DMS79 (cell line): ENCODE measurements around the gene FAM32A.
A peak's percentile ranks its signal among the peaks of the same experiment; 100 is the strongest.

Source experiments
- DNase-seq: peaks from one replicate; lab custom pipeline; 2025; lab: John Stamatoyannopoulos, UW

The FAM32A gene

GRCh38 chr19:16185123-16185767, at the start of gene FAM32A:
Gene FAM32A (plus strand): TSS chr19:16185410. CDS start chr19:16185443, 33 bp downstream.
- peak; percentile 97 for DNase-seq

- DNase-seq, result no peak
Measured at GRCh38 chr19:16135430-16136127, 49.6 kb upstream of the FAM32A start.

GRCh38 chr19:16136185-16136999, 48.8 kb upstream of the FAM32A start:
- DNase-seq, result no peak

GRCh38 chr19:16139752-16140151, 45.5 kb upstream of the FAM32A start:
- no peak for DNase-seq

GRCh38 chr19:16141043-16141442, 44.2 kb upstream of the FAM32A start:
- DNase-seq, result no peak

GRCh38 chr19:16142032-16142580, 43.1 kb upstream of the FAM32A start:
- no peak for DNase-seq

GRCh38 chr19:16143399-16144215, 41.6 kb upstream of the FAM32A start, which contains the start of gene HSH2D:
Gene HSH2D (plus strand): TSS chr19:16143685. CDS start chr19:16148751, 5,066 bp downstream.
- DNase-seq, result peak; percentile 81

- no peak for DNase-seq
Measured at GRCh38 chr19:16144216-16144581, 41.0 kb upstream of the FAM32A start.

- DNase-seq, result no peak
Measured at GRCh38 chr19:16146112-16146511, 39.1 kb upstream of the FAM32A start.

GRCh38 chr19:16148443-16149229, 36.6 kb upstream of the FAM32A start:
- no peak for DNase-seq

- DNase-seq, result no peak
Measured at GRCh38 chr19:16153582-16154336, 31.5 kb upstream of the FAM32A start.

GRCh38 chr19:16154557-16154956, 30.7 kb upstream of the FAM32A start:
- DNase-seq, result no peak

- no peak for DNase-seq
Measured at GRCh38 chr19:16155128-16155527, 30.1 kb upstream of the FAM32A start.

- no peak for DNase-seq
Measured at GRCh38 chr19:16156904-16157303, 28.3 kb upstream of the FAM32A start.

GRCh38 chr19:16157601-16158000, 27.6 kb upstream of the FAM32A start:
- no peak for DNase-seq

- DNase-seq, result no peak
Measured at GRCh38 chr19:16159655-16160054, 25.6 kb upstream of the FAM32A start.

GRCh38 chr19:16160445-16160942, 24.7 kb upstream of the FAM32A start:
- DNase-seq, result no peak

- no peak for DNase-seq
Measured at GRCh38 chr19:16160943-16161560, 24.2 kb upstream of the FAM32A start.

GRCh38 chr19:16161840-16162239, 23.4 kb upstream of the FAM32A start:
- DNase-seq, result no peak
